K562 (cell line): ENCODE results near the gene WNT11. TPM values are rescaled to one million over a fixed set of nuclear protein-coding genes. Genes with fewer than 3 reads are reported as not detected.

Source experiments
- ATAC-seq: fragments of 200-7000 bp; cut with Tn5 transposase; 3 replicates; pipeline ENCODE4 v1.9.1; 2020; ENCODE audit warnings: moderate library complexity
- BruUV-seq: library from RNA; stranded (reverse); fragments of 400-500 nt; replicated peaks from 2 replicates; lab custom pipeline; 2021; lab: Mats Ljungman, UMichigan
- CTCF ChIA-PET: fragments of 300-600 bp; formaldehyde crosslinking; extraction: SDS; loops from one replicate; lab custom pipeline; 2021; ENCODE audit warnings: low intra/inter-chr PET ratio; lab: Yijun Ruan, JAX
- POLR2A ChIA-PET: fragments of 300-600, 350-650 bp; sonication (Branson Sonifier 250); formaldehyde crosslinking; extraction: SDS; loops from one replicate; lab custom pipeline; 2021; ENCODE audit warnings: antibody characterized with exemption, inconsistent platforms; lab: Yijun Ruan, JAX
- DNase-seq, 4 experiments: peaks; one replicate each; pipeline versions ENCODE4 v3.0.0 to v3.0.0-alpha.2; 2011 to 2018; ENCODE audit warnings: low spot score in 3 of 4, mixed read lengths in 3 of 4; ENCODE audit errors: extremely low read depth in 1 of 4
- FAIRE-seq: peaks from 2 replicates; lab custom pipeline; 2011; peaks lifted over from hg19 to GRCh38; lab: Jason Lieb, UNC
- H2AFZ ChIP-seq: 2 replicates; pipeline ENCODE4 v1.6.0; 2011; ENCODE audit warnings: low read depth, low read length, control low read depth, inconsistent platforms
- H3K27ac ChIP-seq: fragments of 200-600 bp; 3 replicates; pipeline ENCODE4 v1.8.0; 2011; ENCODE audit warnings: low read depth, mild to moderate bottlenecking, control low read depth, inconsistent platforms, low read length, moderate library complexity, mixed read lengths; ENCODE audit errors: extremely low read depth
- H3K27me3 ChIP-seq, 2 experiments: fragments of 300-600 bp in 1 of 2; 2 replicates in 1 of 2; 3 replicates in 1 of 2; pipeline versions ENCODE4 v1.6.0 to v1.8.0; 2011; ENCODE audit warnings: inconsistent platforms in 2 of 2, low read length in 2 of 2, mild to moderate bottlenecking in 1 of 2, mixed read lengths in 1 of 2, moderate library complexity in 1 of 2; ENCODE audit not compliant: control insufficient read depth in 2 of 2, insufficient read depth in 2 of 2
- H3K36me3 ChIP-seq: fragments of 300-600 bp; 3 replicates; pipeline ENCODE4 v1.8.0; 2011; ENCODE audit warnings: mild to moderate bottlenecking, low read length, inconsistent platforms; ENCODE audit not compliant: control insufficient read depth, insufficient read depth
- H3K4me1 ChIP-seq, 2 experiments: fragments of 200-600 bp in 1 of 2; replicated peaks in 1 of 2; 2 replicates in 1 of 2; 3 replicates in 1 of 2; pipeline versions ENCODE4 v1.5.1 to v1.8.0; 2011; ENCODE audit warnings: inconsistent platforms in 2 of 2, low read length in 2 of 2, mild to moderate bottlenecking in 1 of 2, mixed read lengths in 1 of 2, moderate library complexity in 1 of 2; ENCODE audit not compliant: control insufficient read depth in 2 of 2, insufficient read depth in 2 of 2
- H3K4me2 ChIP-seq: 2 replicates; pipeline ENCODE4 v1.6.1; 2011; ENCODE audit warnings: low read length, control low read depth, inconsistent platforms, mixed read lengths; ENCODE audit not compliant: insufficient read depth
- H3K4me3 ChIP-seq: fragments of 200-600 bp; sonication (generic), shearing (Covaris generic); 2 replicates; pipeline ENCODE4 v1.5.1; 2016; ENCODE audit warnings: control low read depth, inconsistent platforms
- H3K79me2 ChIP-seq: fragments of 200-600 bp; 3 replicates; pipeline ENCODE4 v1.8.0; 2011; ENCODE audit warnings: low read length, inconsistent platforms; ENCODE audit not compliant: control insufficient read depth, insufficient read depth
- H3K9ac ChIP-seq, 2 experiments: 2 replicates each; pipeline versions ENCODE4 v1.6.0 to v1.6.1; 2011; ENCODE audit warnings: low read depth in 2 of 2, low read length in 2 of 2, control low read depth in 1 of 2, inconsistent platforms in 1 of 2, mild to moderate bottlenecking in 1 of 2, mixed read lengths in 1 of 2; ENCODE audit not compliant: insufficient read depth in 1 of 2
- H3K9me1 ChIP-seq: one replicate; pipeline ENCODE4 v1.6.0; 2011; ENCODE audit warnings: inconsistent platforms, mild to moderate bottlenecking, low read length, moderate library complexity; ENCODE audit not compliant: control insufficient read depth, insufficient read depth
- H3K9me3 ChIP-seq: replicated peaks from 2 replicates; pipeline ENCODE4 v1.5.1; 2011; ENCODE audit warnings: low read depth, low read length, inconsistent platforms; ENCODE audit not compliant: control insufficient read depth, insufficient read depth
- H4K20me1 ChIP-seq: replicated peaks from 2 replicates; pipeline ENCODE4 v1.6.1; 2011; ENCODE audit warnings: low read length, inconsistent platforms, mixed read lengths; ENCODE audit not compliant: control insufficient read depth, insufficient read depth
- ADNP ChIP-seq: fragments of 200-800 bp; sonication (Bioruptor generic); IDR thresholded peaks from 2 replicates; pipeline ENCODE4 v1.6.1; 2016; ENCODE audit warnings: missing genetic modification characterization, missing compliant biosample characterization
- ATF2 ChIP-seq: sonication (generic); formaldehyde crosslinking; IDR thresholded peaks from 2 replicates; pipeline ENCODE4 v1.8.1; 2022; ENCODE audit warnings: missing genetic modification reagents
- BCOR ChIP-seq: fragments of 450-650 bp; IDR thresholded peaks from 2 replicates; pipeline ENCODE4 v1.6.1; 2016
- HCFC1 ChIP-seq: IDR thresholded peaks from 2 replicates; pipeline ENCODE4 v1.6.1; 2012; ENCODE audit warnings: low read depth, low read length, improper control_type of control experiment
- HDAC2 ChIP-seq: fragments of 450-650 bp; IDR thresholded peaks from 2 replicates; pipeline ENCODE4 v1.6.1; 2016; ENCODE audit warnings: mild to moderate bottlenecking
- HNRNPL ChIP-seq: fragments of 200-400 bp; formaldehyde crosslinking; IDR thresholded peaks from 2 replicates; pipeline ENCODE4 v1.6.1; 2017; ENCODE audit warnings: low read depth, mild to moderate bottlenecking, low read length
- JUNB ChIP-seq: fragments of 450-650 bp; formaldehyde crosslinking; conservative IDR thresholded peaks from 2 replicates; pipeline ENCODE4 v1.4.0; 2020; ENCODE audit warnings: mild to moderate bottlenecking
- KAT2B ChIP-seq: IDR thresholded peaks from one replicate; pipeline ENCODE4 v1.6.1; 2012; ENCODE audit warnings: low read depth, mild to moderate bottlenecking, control low read depth, inconsistent platforms, low read length, moderate library complexity
- KDM1A ChIP-seq, 2 experiments: fragments of 450-650 bp; IDR thresholded peaks; 2 replicates each; pipeline ENCODE4 v1.6.1; 2016; ENCODE audit warnings: mild to moderate bottlenecking in 2 of 2
- RBM25 ChIP-seq: fragments of 200-400 bp; formaldehyde crosslinking; IDR thresholded peaks from 2 replicates; pipeline ENCODE4 v1.6.1; 2018; ENCODE audit warnings: low read length, low read depth, moderate library complexity; ENCODE audit not compliant: severe bottlenecking
- RCOR1 ChIP-seq, 2 experiments: IDR thresholded peaks; 2 replicates each; pipeline ENCODE4 v1.6.1; 2012; ENCODE audit warnings: low read depth in 2 of 2, low read length in 2 of 2, borderline replicate concordance in 1 of 2, improper control_type of control experiment in 1 of 2
- SREBF1 ChIP-seq: fragments of 150-350 bp; IDR thresholded peaks from 2 replicates; pipeline ENCODE4 v1.6.1; 2014; ENCODE audit warnings: antibody characterized with exemption, low read depth, low read length, borderline replicate concordance
- ZFP36 ChIP-seq: fragments of 150-350 bp; IDR thresholded peaks from 2 replicates; pipeline ENCODE4 v1.6.1; 2018; ENCODE audit warnings: low read length, low read depth; ENCODE audit not compliant: partially characterized antibody
- ZNF24 ChIP-seq: fragments of 450-650 bp; IDR thresholded peaks from 2 replicates; pipeline ENCODE4 v1.6.1; 2016
- WGBS: fragments of 100-300 bp; shearing (Covaris generic); methylation state at CpG from one replicate; pipeline ENCODE4 v1.1.6; 2016; ENCODE audit warnings: low coverage, mixed read lengths; ENCODE audit not compliant: insufficient coverage; ENCODE audit errors: missing lambda C conversion rate; 5-methylcytosine and 5-hydroxymethylcytosine counted together
- in situ Hi-C: fragments of 300-500 bp; cut with MboI; formaldehyde crosslinking; loops from 4 replicates; pipeline ENCODE4 v1.15.0; 2018; ENCODE audit warnings: inconsistent platforms, mixed read lengths
- intact Hi-C: fragments of 100-400 bp; cut with micrococcal nuclease; formaldehyde crosslinking; loops from 2 replicates; pipeline ENCODE4 v1.14.2; 2022
- polyA plus RNA-seq, 8 experiments: library from polyadenylated mRNA; depleted of rRNA in 4 of 8; stranded (reverse) in 5 of 8; unstranded in 3 of 8; fragments of >200 nt; fragmentation: Nextera tagmentation in 2 of 8; fragmentation: Illumina TruSeq in 1 of 8; extraction: Ambion mirVana in 2 of 8; extraction: Trizol in 1 of 8; gene quantifications; 2 replicates each; pipeline versions ENCODE4 v1.2.1 to v1.2.3, GENCODE V29; 2011 to 2014; ENCODE audit warnings: inconsistent platforms in 1 of 8, missing spikeins in 1 of 8
- total RNA-seq, 7 experiments: library from RNA; depleted of rRNA in 6 of 7; stranded (reverse); fragments of >200 nt in 6 of 7; fragmentation: Illumina TruSeq in 2 of 7; extraction: Trizol in 2 of 7; gene quantifications; 2 replicates each; pipeline versions ENCODE4 v1.2.1 to v1.2.3, GENCODE V29; 2011 to 2021; ENCODE audit warnings: low replicate concordance in 1 of 7

Gene WNT11
- total and polyA plus RNA-seq, 9 of the 15 experiments (the other 6 are each of a cell fraction or from before 2014, with no cell fraction given) = 0.03 to 0.20 (median 0.09) TPM; not detected in 4

- intact Hi-C loops (loop anchor here (10.0 kb wide), 1 partner anchor 434 kb away; no protein-coding TSS in a partner anchor), in situ Hi-C loops (no loop called here)
- H3K9me3 ChIP-seq = no peaks in the 10 kb centered on the region
- ATAC-seq (no peak), FAIRE-seq (peak; percentile 65), DNase-seq (no peak)
- ChIA-PET CTCF (no interaction called here), POLR2A (interaction anchor here (0.6 to 1.0 kb wide), 2 partner anchors 19 to 313 kb away, joined by 3 to 4 read pairs; no protein-coding TSS in a partner anchor)
- H4K20me1 ChIP-seq = peaks cover 3% of the 10 kb centered on the region; the same call in 1 of the 2 replicates
- no peak overlapping the region for H2AFZ ChIP-seq
- no peak for TF ChIP-seq SREBF1
- TF ChIP-seq RCOR1 (IDR thresholded peaks at IDR 0.05; ENCODE audit: borderline replicate concordance in 1 of 2, low read depth in 2 of 2, low read length in 2 of 2) = peak in 1 of 2 experiments; percentile 26; a peak in 1 of 4 replicates
- 0 out of 2 replicates have a peak, but pooled peaks have one; percentile 52 for TF ChIP-seq ADNP (tag)
- TF ChIP-seq JUNB (CRISPR knock-in tag) = no peak
- peak; percentile 88 for TF ChIP-seq RBM25
- TF ChIP-seq ZNF24 = no peak
- no peak for TF ChIP-seq HCFC1
- no peak for TF ChIP-seq KAT2B
- 0 out of 2 replicates have a peak, but pooled peaks have one; percentile 19 for TF ChIP-seq HDAC2
- peak; percentile 82; the same call in 1 of the 2 replicates for TF ChIP-seq BCOR
- no peak for TF ChIP-seq HNRNPL
- peak in 1 of 2 experiments; percentile 48; a peak in 2 of 4 replicates for TF ChIP-seq KDM1A (IDR thresholded peaks at IDR 0.05)
- no peak for TF ChIP-seq ATF2 (CRISPR knock-in tag)
- TF ChIP-seq ZFP36 = peak; percentile 78
- 32% methylated on average over 23 of the region's 24 CpGs for WGBS
- H3K4me2 ChIP-seq = no peak overlapping the region
- H3K9me1 ChIP-seq = no peaks in the 10 kb centered on the region
- peaks cover 17 to 45% of the 10 kb centered on the region in 2 experiments; a peak in 4 of 5 replicates for H3K4me1 ChIP-seq
- no peaks in the 10 kb centered on the region for H3K36me3 ChIP-seq
- no peak overlapping the region for H3K9ac ChIP-seq
- H3K27me3 ChIP-seq = peaks cover 4 to 25% of the 10 kb centered on the region in 2 experiments
- BruUV-seq = no TSS peak
- no peak overlapping the region for H3K27ac ChIP-seq
- no peak overlapping the region for H3K4me3 ChIP-seq
- no peaks in the 10 kb centered on the region for H3K79me2 ChIP-seq
Measured at GRCh38 chr11:76158394-76159302, 47.7 kb downstream of the WNT11 start.
